Stimulated activated CD8-positive, alpha-beta memory T cell treated with anti-CD3 and anti-CD28 coated beads, Interleukin-15, amount 100 ng/mL, for 24 hours (primary cell): ENCODE measurements around the gene FAM53B.

Source experiments
- DNase-seq: peaks from one replicate; pipeline ENCODE4 v3.0.0-alpha.2; 2020; ENCODE audit warnings: low read depth

Gene FAM53B

DNA sequence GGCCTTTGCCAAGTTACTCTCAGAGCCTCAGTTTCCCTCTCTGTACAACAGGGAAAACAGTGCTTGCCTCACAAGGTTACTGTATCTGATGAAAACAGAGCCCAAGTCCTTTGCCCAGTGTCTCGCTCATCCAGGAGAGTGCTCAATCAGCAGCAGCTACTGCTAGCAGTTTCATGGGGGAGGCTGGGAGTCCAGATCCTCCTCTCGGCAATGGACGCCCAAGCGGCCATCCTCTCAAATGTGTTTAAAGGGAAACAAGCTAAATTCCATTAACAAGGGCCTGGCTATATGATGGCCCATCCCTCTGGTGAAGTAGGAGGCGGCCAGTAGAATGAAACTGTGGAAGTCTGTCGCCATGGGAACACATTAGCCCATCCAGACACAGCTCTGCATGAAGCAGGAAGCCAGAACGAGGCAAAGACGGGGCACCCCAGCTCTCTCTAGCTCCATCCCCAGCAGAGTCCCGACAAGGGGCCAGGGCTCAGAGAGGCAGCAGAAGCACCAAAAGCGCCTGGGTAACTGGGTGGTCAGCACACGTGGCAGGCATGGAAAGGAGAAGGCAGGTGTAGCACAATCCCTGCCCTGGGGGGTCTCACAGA is 35.2 kb downstream of the FAM53B start:
- DNase-seq: no peak

DNA sequence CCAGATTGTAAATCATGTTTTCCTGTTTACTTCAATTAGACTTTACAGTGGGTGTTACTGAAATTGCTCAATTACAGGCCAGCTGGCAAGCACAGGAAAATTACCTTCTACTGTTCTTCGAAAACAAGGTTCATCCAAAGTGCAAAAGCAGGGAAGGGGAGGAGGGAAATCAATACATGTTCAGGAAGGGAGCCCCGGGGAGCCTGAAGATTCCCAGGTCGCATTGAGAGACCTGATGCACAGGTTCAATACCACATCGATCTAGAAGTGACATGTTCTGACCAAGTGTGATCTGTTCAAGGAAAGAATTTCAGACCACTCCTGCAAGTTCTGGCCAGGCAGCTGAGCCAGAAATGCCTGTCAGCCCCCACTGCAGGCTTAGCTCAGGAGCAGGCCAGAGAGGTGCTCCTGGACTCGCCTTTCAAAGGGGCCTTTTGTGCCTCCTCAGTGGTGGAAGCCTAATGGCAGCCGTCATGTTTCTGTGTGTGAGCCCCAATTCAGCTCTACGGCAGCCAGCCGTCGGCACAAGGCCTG is 35.9 kb downstream of the FAM53B start:
- DNase-seq: no peak

DNA sequence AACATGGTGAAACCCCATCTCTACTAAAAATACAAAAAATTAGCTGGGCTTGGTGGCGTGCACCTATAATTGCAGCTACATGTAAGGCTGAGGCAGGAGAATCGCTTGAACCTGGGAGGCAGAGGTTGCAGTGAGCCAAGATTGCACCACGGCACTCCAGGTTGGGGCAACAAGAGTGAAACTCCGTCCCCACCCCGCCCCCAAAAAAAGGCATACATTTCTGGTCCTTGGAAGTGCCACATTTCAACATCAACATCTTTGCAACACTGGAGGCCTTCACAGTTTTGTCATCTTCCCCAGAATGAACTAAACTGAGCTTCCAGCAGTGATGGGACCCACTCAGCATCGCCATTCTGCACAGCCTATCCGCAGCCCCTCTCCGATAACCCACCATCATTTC is 36.6 kb downstream of the FAM53B start:
- no peak for DNase-seq

DNA sequence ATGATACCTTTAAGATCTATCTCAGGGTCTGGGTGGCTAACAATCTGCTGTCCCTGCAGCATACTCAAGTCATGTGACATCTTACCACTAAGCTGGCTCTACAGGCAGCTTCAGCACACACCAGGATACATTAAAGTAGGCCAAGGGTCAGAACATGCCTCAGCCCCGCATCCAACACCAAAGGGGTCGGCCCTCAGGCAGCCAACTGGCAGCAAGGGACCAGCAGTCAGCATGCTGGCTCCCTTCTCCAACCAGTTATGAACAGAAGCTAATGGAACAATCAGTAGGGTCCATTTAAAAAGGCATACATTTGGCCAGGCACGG is 37.1 kb downstream of the FAM53B start:
- DNase-seq: no peak

DNA sequence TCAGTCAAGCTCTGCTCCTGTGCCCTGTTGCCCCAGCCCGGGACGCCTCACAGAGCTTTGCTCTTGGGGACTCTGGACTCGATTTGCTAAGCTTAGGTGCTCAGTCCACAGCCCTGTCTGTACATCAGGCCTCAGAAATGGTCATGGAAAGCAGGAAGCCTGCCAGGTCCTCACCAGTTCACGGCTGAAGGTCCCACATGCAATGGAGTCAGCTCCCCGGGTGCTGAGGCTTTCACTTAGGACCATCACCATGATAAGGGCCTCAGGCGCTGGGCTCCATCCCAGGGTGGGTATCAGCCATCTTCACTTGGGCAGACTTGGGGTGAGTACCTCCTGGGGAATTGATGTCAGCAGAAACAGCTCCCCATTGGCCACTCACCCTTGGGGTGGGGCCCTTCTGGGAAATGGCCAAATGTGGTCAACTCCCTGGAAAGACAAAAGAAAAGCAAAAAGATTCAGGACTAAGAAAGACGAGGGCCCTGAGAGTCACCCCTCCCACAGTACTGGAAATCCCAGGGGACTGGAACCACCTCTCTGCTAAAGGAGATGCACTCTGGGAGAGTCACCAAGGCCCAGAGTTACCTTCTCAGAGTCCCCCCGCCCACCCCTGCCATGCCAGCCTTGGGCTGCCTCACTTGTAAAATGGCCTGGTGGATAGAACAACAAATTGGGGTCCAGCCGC is 37.6 kb downstream of the FAM53B start:
- no peak for DNase-seq

DNA sequence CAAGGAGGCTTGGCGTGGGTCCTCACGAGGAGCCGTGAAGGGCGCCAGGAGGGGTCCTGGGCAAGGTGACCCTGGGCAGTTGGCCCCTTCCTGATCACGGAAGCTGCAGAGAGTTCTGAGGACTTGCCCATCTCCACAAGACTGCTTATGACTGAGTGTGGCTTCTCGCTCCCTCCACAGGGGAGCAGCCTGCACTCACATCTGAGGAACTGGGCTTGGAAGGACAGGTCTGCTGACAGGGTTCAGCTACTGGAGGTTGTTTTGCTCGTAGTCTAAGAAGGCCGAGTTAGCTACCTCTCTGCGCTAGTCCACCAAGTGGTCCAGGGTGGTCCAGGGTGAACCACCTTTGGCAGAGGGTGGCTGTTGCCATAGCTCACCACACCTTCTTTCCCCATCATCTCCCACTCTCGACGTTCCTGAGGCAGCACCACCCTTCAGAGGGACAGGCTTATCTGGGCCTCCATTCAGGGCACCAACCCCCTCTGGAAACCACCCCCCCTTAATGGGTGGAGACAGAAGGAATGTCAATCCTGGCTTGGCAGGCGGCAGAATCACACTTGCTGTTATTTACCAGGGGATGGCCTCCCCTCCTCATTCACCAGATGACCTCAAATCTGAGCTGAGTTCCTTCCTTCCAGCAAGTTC is 38.2 kb downstream of the FAM53B start:
- no peak for DNase-seq

DNA sequence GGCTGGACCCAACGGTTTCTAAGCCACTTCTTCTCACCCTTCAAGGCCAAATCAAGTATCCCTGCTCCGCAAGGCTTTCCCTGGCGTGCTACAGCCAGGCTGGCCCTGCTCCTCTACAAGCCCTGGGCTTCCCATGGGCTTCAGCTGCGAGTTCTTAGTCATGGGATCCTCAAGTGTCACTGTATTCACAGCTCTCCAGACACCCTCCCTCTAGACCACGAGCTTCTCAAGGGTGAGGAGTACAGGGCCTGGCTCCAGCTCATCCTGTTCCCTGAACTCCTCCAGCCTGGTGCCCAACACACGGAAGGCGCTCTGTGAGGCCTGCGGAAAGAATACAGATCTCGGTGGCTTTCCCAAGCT is 38.8 kb downstream of the FAM53B start:
- DNase-seq: no peak

DNA sequence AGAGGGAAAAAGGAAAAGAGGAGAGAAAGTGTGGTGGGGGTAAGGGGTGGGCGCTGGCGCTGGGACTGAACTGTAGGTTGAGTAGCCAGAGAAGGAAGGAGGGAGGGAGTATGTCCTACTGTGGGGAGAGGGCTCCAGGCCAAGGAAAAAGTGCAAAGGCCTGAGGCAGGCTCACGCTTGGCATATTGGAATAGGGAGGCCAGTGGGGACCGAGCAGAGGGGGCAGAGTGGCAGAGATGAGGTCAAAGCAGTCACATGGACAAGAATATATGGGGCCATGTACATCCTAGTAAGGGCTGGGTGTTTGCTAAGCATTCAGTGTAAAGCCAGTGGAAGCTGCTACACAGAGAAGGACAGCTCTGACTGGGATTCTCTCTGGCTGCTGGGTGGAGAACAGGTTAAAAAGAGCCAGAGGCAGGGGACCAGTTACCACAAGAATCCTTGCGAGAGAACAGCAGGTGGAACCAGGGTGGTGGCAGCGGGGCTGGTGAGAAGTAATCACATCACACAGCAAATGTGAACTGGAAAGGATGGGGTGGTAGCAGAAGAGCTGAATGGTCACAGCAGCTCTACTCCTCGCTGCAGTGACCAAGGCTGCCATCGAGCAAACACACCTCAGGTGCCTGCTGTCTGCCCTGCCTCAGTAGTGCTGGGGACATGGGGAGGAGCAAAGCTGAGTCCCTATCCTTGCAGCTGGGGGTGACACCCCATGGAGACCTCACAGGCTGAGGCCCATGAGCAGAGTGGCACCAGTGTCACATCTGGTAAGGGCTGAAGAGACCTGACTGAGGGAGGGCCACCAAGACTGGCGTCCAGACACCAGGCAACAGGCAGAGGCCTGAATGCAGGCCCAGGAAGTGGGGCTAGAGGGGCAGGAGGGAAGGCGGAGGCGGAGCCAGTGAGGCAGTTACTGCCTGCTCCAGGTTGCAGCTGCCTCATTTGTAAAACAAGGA is 39.5 kb downstream of the FAM53B start:
- DNase-seq: no peak

DNA sequence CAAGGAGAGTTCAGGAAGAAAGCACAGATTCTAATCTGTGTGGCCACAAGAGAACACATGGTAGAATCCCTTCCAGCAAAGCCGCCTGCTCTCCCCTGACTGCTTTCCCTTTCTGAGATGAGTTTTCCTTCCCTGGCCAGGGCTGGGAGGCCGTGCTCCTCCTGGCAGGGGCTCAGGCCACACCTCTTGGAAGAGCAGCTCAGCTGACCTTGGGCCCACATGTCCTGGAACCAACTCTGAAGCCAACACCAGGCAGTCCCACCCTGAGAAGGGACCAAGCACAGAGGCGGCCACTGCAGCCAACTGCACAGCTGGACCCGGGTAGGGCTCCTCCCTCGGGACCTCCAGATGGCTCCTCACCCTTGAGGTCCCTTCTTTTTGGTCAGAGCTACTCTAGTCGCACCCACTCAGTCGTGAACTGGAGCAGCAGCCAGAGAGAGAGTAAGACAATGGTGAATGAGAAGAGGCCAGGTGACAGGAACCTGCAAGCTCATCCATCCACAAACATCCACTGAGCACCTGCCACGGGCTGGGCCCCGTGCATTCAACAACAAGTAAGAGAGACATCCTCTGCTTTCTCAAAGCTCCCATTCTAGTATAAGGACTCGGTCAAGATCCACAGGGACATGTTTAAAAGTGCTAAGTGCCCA is 40.3 kb downstream of the FAM53B start:
- no peak for DNase-seq

DNA sequence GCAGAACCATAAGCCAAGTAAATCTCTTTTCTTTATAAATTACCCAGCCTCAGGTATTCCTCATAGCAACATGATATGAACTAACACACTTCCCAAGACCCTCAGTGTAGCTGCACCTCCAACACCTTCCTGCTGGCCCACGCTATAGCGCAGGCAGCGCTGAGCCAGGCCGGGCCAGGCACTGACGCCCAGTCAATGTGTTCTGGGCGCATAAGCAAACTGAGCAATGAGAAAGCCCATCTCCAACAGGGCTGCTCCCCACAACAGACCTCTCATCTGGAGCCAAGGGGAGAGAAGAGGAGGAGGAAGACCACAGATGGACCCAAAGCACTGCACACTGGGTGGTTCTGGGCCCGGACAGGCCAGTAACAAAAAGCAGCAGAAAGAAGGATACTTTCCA is 40.8 kb downstream of the FAM53B start:
- no peak for DNase-seq

DNA sequence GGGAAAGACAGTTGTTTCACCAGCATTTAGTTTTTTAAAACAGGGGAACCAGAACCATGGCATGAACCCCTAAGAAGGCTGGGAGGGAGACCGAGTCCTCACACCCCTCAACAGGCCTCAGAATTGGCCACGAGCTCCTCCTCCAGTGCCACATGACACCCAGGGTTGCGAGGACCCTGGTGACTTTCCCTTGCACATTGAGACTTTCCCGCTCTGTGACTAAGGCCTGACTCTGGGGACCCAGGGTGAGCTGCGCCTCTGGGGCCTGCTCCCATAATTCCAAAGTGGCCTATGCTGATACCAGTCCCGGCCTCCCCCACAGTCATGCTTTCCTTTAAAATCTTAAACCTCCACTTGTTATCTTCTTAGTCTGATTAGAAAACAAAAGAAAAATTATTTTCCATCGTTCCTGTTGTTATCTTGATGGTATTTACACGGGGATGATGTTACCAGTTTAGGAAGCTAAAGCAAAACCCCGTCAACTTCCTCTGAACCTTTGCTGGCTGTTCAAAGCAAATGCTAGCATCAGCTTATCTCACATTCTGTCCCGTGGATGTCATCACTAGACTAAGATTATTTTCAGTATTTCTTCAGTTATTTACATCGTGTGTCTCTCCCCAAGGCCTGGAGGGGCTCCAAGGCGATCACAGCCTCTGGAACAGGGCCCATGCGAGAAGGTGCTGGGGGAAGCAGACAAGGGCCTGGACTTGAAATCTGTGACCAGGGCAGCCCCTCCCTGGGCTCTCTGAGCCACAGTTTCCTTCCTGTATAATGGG is 42.1 kb downstream of the FAM53B start:
- DNase-seq: no peak

DNA sequence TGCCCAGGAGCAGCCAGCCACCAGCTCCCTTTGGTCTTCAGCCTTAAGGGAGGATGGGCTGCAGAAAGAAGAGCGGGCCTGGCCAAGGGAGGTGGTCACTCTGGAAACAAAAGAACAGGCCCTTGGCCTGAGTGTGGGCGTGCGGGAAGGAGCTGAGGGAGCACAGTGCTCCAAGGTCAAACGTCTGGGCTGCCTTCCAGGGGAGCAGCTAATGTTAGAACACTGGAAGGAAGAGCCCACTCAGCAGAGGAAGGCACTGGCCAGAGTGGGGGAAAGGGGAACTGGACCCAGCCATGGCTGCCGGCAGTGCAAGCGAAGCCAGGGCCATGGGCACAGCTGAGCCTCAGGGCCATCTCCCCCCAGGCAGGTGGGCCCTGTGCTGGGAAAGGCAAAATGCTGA is 42.7 kb downstream of the FAM53B start:
- DNase-seq: no peak

DNA sequence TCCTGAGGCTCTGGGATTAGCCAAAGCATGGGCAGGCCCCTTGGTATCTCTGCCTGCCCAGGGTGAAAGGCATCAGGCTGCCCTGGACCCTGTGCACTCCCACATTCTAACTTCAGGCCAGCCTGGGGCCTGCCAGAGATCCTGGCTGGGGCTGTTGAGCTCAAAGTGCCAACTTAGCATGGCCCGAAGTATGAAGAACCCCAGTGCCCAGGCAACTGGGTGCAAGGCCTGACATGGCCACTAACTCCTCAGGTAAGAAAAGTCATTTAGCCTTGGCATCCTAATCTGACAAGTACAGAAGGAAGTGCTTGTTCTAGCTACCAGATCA is 43.2 kb downstream of the FAM53B start:
- no peak for DNase-seq

DNA sequence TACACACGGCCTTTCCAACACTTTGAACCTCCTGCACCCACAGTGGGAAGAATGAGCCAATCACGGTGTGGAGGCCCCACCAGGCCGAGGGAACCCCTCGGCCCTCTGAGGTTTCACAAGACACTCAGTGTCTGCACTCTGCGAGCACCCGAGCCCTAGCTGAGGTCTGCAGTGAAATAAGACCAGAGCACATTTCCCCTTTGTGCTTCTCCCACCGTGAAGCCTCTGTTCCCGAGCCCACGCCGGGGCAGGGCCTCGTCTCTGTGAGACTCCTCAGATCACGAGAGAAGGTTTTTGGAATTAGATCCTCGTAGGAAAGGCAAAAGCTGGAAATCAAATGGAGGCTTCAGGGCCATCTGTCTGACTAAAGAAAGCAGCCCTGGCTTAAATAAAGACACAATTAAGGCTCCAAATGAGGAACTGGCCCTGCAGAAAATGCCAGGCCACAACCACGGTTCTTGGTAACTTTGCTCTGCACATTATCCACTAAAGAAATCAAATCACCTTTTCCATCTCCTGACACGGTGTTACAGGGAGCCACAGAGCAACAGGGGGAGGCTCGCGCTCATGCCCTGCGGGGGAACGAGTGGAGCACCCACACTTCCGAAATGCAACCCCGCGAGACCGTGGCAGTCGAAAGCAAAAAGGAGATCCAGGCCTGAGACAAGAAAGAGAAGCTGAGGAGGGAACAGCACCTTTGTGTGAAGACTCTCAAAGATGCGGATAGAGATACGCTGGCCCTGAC is 43.7 kb downstream of the FAM53B start:
- no peak for DNase-seq

DNA sequence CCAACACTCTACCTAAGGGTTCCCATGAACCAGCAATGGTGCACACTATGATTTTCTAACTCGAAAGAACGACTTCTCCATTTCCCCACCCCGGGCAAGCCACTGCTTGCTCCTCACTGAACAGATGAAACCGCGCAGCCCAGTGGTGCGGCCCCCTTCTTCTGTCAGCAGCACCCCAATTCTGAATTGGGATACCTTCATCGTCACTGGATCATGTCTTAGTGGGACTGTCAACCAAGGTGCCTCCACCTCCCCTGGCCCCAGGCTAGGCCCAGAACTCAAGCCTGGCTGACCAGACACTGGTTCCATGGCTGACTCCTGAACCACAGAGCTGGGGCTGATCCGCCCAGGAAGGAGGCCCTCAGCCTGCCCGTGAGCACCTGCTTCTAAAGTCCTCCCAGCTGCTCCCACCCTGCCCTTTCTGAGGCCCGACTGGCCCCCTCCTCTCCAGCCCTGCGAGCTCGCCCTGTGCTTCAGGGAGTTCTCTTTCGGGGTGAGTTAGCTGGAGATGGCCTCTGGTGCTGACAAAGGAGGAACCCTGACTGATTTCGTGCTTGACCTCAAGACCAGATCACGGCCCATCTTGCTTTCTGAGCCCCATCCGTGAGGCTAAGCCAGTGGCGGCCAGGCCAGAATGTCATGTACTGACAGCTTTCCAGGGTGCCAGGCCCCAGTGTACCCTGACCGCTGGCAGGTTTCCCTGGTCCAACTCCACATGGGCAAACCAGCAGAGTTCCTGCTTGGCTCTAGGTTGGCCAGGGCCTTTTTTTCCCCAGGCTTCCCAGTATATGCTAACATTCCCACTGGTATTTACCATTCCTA is 44.5 kb downstream of the FAM53B start:
- DNase-seq: no peak

DNA sequence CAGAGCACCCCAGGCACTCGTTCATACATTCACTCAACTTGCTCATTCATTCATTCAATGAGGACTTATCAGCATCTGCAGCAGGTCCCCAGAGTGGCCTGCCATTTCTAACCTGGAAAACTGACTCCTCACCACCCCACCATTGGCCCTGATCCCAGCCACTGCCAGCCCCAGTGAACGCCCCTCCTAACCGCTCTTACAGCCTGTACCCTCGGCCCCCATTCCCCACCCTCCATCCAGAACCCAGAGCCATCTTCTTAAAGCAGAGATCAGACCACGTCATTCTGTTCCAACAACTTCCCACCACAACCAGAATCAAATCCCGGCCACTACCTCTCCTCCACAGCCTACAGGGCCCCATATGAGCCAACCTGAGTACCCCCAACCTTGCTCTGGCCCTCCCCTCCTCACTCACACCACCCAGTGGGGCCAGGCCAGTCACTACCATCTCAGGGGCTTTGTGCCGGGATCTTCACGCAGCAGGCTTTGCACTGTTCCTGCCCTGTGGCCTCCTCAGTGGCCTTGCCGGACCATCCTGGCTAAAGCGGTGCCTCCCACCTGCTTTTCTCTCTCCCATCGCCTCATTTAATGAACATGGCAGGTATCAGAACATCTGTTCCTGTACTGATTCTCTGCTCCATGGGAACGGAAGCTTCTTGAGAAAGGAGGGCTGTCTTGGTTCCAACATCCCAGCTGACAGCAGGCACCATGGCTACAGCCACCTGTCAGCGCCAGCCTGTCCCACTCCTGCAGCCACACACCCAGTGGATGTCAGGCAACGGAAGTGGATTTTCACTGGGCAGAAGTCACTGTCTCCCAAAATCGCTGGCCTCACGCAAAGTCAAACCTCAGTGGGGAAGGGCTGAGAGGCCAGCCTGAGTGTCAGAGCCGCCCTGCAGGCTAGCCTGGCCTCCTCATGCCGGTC is 45.4 kb downstream of the FAM53B start:
- no peak for DNase-seq

DNA sequence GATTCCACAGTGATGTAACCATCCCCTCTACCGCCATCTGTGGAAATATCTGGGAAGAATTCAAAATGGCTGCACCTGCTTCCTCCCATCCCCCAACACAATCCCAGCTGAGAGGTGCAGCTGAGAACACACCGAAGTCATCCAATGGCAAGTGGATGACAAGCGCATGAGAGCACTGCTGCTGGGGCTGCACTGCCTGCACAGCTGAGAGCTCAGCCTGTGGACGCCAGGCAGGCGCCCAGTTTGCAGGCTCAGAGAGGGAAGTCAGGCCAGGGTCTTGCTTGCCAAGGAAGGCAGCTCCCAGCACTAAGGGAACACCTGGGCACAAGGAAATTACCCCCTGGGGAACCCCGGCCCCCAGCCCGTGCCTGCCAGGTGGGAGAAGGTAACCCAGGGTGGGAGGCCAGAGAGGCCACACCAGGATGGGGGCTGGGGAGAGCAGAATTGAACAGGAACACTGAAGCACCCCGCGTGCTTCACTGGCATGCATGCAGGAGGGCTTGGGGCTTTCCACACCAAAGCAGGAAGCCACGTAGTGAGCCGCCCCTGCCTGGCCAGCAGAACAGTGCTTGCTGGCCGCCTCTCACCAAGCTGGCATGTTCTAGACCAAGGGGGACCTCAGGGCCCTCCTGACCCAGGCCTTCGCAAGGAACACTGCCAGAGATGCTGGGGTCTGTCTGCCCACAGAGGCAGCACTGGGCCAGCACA is 46.2 kb downstream of the FAM53B start:
- DNase-seq: no peak

DNA sequence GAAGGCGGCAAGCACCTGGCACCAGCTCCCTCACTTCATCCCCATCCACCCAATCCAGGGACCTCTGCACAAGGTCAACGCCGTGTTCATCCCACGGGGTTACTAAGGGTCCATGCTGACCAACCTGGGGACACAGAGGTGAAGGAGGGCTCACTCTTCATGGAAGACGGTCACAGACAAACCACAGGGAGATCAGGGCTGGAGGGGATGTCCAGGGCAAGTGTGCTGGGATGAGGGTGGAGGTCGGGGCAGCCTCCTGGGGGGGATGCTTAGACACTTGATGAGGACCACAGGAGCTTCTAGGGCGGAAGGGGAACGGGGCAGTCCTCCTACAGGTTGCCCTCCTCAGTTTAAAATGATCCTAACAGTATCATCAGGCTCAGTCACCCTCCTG is 46.7 kb downstream of the FAM53B start:
- no peak for DNase-seq
